GM12878 (cell line): ENCODE data around the gene PADI3. TPM values are rescaled to one million over a fixed set of nuclear protein-coding genes. Genes with fewer than 3 reads are reported as not detected.

Source experiments
- ATAC-seq: fragments of 200-7000 bp; cut with Tn5 transposase; 3 replicates; pipeline ENCODE4 v1.9.1; 2020; ENCODE audit warnings: mild to moderate bottlenecking, moderate library complexity
- BruUV-seq: library from RNA; stranded (reverse); fragments of 400-500 nt; replicated peaks from 2 replicates; lab custom pipeline; 2021; lab: Mats Ljungman, UMichigan
- CTCF ChIA-PET: fragments of 300-600 bp; sonication (Branson Sonifier 250); formaldehyde crosslinking; extraction: SDS; loops from one replicate; lab custom pipeline; 2021; ENCODE audit warnings: inconsistent platforms; lab: Yijun Ruan, JAX
- POLR2A ChIA-PET: fragments of 350-600 bp; formaldehyde crosslinking; extraction: SDS; loops from one replicate; lab custom pipeline; 2021; ENCODE audit warnings: inconsistent platforms; lab: Charles Lee
- RAD21 ChIA-PET: fragments of 300-600 bp; sonication (Branson Sonifier 250); formaldehyde crosslinking; loops from one replicate; lab custom pipeline; 2023; ENCODE audit warnings: antibody characterized with exemption; ENCODE audit not compliant: unreplicated experiment; lab: Charles Lee
- SMC1A ChIA-PET: fragments of 300-600 bp; sonication (Branson Sonifier 250); formaldehyde crosslinking; loops from one replicate; lab custom pipeline; 2023; ENCODE audit not compliant: unreplicated experiment, uncharacterized antibody; lab: Charles Lee
- DNase-seq: peaks from one replicate; pipeline ENCODE4 v3.0.0-alpha.2; 2011; ENCODE audit warnings: low read depth, low spot score
- FAIRE-seq: peaks from 3 replicates; lab custom pipeline; 2011; peaks lifted over from hg19 to GRCh38; lab: Jason Lieb, UNC
- H2AFZ ChIP-seq: 2 replicates; pipeline ENCODE4 v1.6.0; 2011; ENCODE audit warnings: low read depth, low read length, control low read depth; ENCODE audit not compliant: control insufficient read depth
- H3K27ac ChIP-seq: 2 replicates; pipeline ENCODE4 v1.5.1; 2011; ENCODE audit warnings: control low read depth; ENCODE audit not compliant: control insufficient read depth, insufficient read depth
- H3K27me3 ChIP-seq, 2 experiments: replicated peaks in 1 of 2; 2 replicates each; pipeline versions ENCODE4 v1.6.0 to v1.6.1; 2011; ENCODE audit warnings: low read length in 1 of 2; ENCODE audit not compliant: control insufficient read depth in 2 of 2, insufficient read depth in 2 of 2
- H3K36me3 ChIP-seq, 2 experiments: 2 replicates each; pipeline ENCODE4 v1.5.1; 2011; ENCODE audit warnings: low read length in 1 of 2; ENCODE audit not compliant: control insufficient read depth in 2 of 2, insufficient read depth in 2 of 2
- H3K4me1 ChIP-seq: 2 replicates; pipeline ENCODE4 v1.6.1; 2011; ENCODE audit warnings: mild to moderate bottlenecking, low read length, moderate library complexity, mixed read lengths; ENCODE audit not compliant: control insufficient read depth, insufficient read depth
- H3K4me2 ChIP-seq: 2 replicates; pipeline ENCODE4 v1.6.0; 2011; ENCODE audit warnings: control low read depth; ENCODE audit not compliant: control insufficient read depth, insufficient read depth
- H3K4me3 ChIP-seq: fragments of 200-600 bp; sonication (generic); 2 replicates; pipeline ENCODE4 v1.5.1; 2016
- H3K79me2 ChIP-seq: 2 replicates; pipeline ENCODE4 v1.6.0; 2011; ENCODE audit warnings: low read length; ENCODE audit not compliant: control insufficient read depth, insufficient read depth
- H3K9ac ChIP-seq: 2 replicates; pipeline ENCODE4 v1.8.0; 2011; ENCODE audit warnings: low read length, control low read depth, mixed read lengths; ENCODE audit not compliant: control insufficient read depth, insufficient read depth
- H3K9me3 ChIP-seq: replicated peaks from 3 replicates; pipeline ENCODE4 v1.5.1; 2011; ENCODE audit warnings: mild to moderate bottlenecking, low read length; ENCODE audit not compliant: control insufficient read depth, insufficient read depth
- H4K20me1 ChIP-seq: 2 replicates; pipeline ENCODE4 v1.6.0; 2011; ENCODE audit not compliant: control insufficient read depth, insufficient read depth
- CTCF ChIP-seq, 3 experiments: IDR thresholded peaks in 2 of 3; conservative IDR thresholded peaks in 1 of 3; 2 replicates each; pipeline ENCODE4 v1.5.1; 2011; ENCODE audit warnings: low read depth in 3 of 3, low read length in 3 of 3, mild to moderate bottlenecking in 3 of 3, control low read depth in 2 of 3, moderate library complexity in 2 of 3, inconsistent platforms in 1 of 3, mixed read lengths in 1 of 3; ENCODE audit not compliant: control insufficient read depth in 2 of 3, insufficient read depth in 1 of 3; ENCODE audit errors: extremely low read depth in 1 of 3
- EP300 ChIP-seq, 2 experiments: fragments of 150-350 bp in 1 of 2; IDR thresholded peaks; 2 replicates each; pipeline ENCODE4 v1.6.1; 2011 to 2012; ENCODE audit warnings: low read depth in 2 of 2, low read length in 2 of 2, borderline replicate concordance in 1 of 2, improper control_type of control experiment in 1 of 2, inconsistent platforms in 1 of 2; ENCODE audit not compliant: control insufficient read depth in 1 of 2
- HDGF ChIP-seq: fragments of 450-650 bp; IDR thresholded peaks from 2 replicates; pipeline ENCODE4 v1.6.1; 2016; ENCODE audit warnings: antibody characterized with exemption
- JUND ChIP-seq: IDR thresholded peaks from 2 replicates; pipeline ENCODE4 v1.6.1; 2012; ENCODE audit warnings: low read depth, mild to moderate bottlenecking, low read length, improper control_type of control experiment, moderate library complexity
- MTA3 ChIP-seq: IDR thresholded peaks from 2 replicates; pipeline ENCODE4 v1.6.1; 2012; ENCODE audit warnings: low read length, inconsistent platforms, borderline replicate concordance
- MYB ChIP-seq: fragments of 150-350 bp; IDR thresholded peaks from 2 replicates; pipeline ENCODE4 v1.6.1; 2014; ENCODE audit warnings: mild to moderate bottlenecking, low read depth, low read length, borderline replicate concordance
- MYC ChIP-seq: IDR thresholded peaks from 2 replicates; pipeline ENCODE4 v1.6.1; 2011; ENCODE audit warnings: mild to moderate bottlenecking, low read length, moderate library complexity, inconsistent platforms; ENCODE audit not compliant: insufficient read depth, insufficient replicate concordance, insufficient read length, severe bottlenecking
- NKRF ChIP-seq: fragments of 450-650 bp; conservative IDR thresholded peaks from 2 replicates; pipeline ENCODE4 v1.6.1; 2017; ENCODE audit warnings: mild to moderate bottlenecking, moderate library complexity
- NR2C1 ChIP-seq: fragments of 450-650 bp; IDR thresholded peaks from 2 replicates; pipeline ENCODE4 v1.6.1; 2017; ENCODE audit warnings: antibody characterized with exemption, mild to moderate bottlenecking, moderate library complexity
- RELA ChIP-seq: fragments of 450-650 bp; IDR thresholded peaks from 2 replicates; pipeline ENCODE4 v1.8.0; 2014; ENCODE audit warnings: borderline replicate concordance; ENCODE audit not compliant: partially characterized antibody
- ZNF274 ChIP-seq: IDR thresholded peaks from one replicate; pipeline ENCODE4 v1.8.0; 2011; ENCODE audit not compliant: insufficient read length, insufficient read depth
- ZSCAN29 ChIP-seq: fragments of 450-650 bp; IDR thresholded peaks from 2 replicates; pipeline ENCODE4 v1.6.1; 2017; ENCODE audit warnings: mild to moderate bottlenecking, moderate library complexity
- WGBS: methylation state at CpG from one replicate; pipeline ENCODE4 v1.1.6; 2016; ENCODE audit warnings: low lambda C conversion rate; ENCODE audit not compliant: insufficient replicate concordance, insufficient coverage; ENCODE audit errors: missing lambda C conversion rate; 5-methylcytosine and 5-hydroxymethylcytosine counted together
- in situ Hi-C: fragments of 300-500 bp; cut with MboI; formaldehyde crosslinking; loops from 9 replicates; pipeline ENCODE4 v1.14.3; 2018; ENCODE audit warnings: mixed read lengths
- intact Hi-C: fragments of 100-400 bp; cut with micrococcal nuclease; formaldehyde crosslinking; loops from one replicate; pipeline ENCODE4 v1.14.2; 2022; ENCODE audit not compliant: unreplicated experiment
- polyA plus RNA-seq, 11 experiments: library from polyadenylated mRNA; depleted of rRNA in 4 of 11; unstranded in 6 of 11; stranded (reverse) in 5 of 11; fragments of >200 nt; fragmentation: Nextera tagmentation in 4 of 11; fragmentation: Illumina TruSeq in 1 of 11; extraction: Ambion mirVana in 4 of 11; extraction: Trizol in 1 of 11; gene quantifications; 1 replicate in 1 of 11; 2 replicates in 10 of 11; pipeline versions ENCODE4 v1.2.1 to v1.2.3, GENCODE V29; 2011 to 2016; ENCODE audit warnings: inconsistent platforms in 2 of 11, missing spikeins in 2 of 11, low read depth in 1 of 11
- total RNA-seq, 4 experiments: library from RNA; depleted of rRNA in 3 of 4; stranded (reverse); fragments of >200 nt in 3 of 4; fragmentation: Illumina TruSeq in 1 of 4; extraction: Trizol in 1 of 4; gene quantifications; 2 replicates each; pipeline versions ENCODE4 v1.2.1 to v1.2.3, GENCODE V29; 2013 to 2021

PADI3 gene
- total and polyA plus RNA-seq, 10 of the 15 experiments (the other 5 are each of a cell fraction or from before 2014, with no cell fraction given), result 0.01 TPM; not detected in 9

- no peaks in the 10 kb centered on the region for H4K20me1 ChIP-seq
- TF ChIP-seq ZSCAN29, result no peak
- TF ChIP-seq MYC, result no peak
- H3K27ac ChIP-seq, result no peak overlapping the region
- no peak overlapping the region for H3K9ac ChIP-seq
- SMC1A ChIA-PET, result no interaction called here
- intact Hi-C loops (no loop called here), in situ Hi-C loops (no loop called here)
- CTCF ChIA-PET, result no interaction called here
- ATAC-seq, result no peak
- POLR2A ChIA-PET, result no interaction called here
- H2AFZ ChIP-seq, result no peak overlapping the region
- H3K4me2 ChIP-seq, result no peak overlapping the region
- no peaks in the 10 kb centered on the region; a peak in 1 of 4 replicates for H3K27me3 ChIP-seq
- RAD21 ChIA-PET, result no interaction called here
- no peaks in the 10 kb centered on the region for H3K79me2 ChIP-seq
- no peaks in the 10 kb centered on the region for H3K9me3 ChIP-seq
- FAIRE-seq, result no peak
- DNase-seq, result no peak
- no peaks in the 10 kb centered on the region for H3K36me3 ChIP-seq
- H3K4me3 ChIP-seq, result no peak overlapping the region
- no TSS peak for BruUV-seq
- WGBS, result 19% methylated on average over 6 of the region's 6 CpGs
- no peaks in the 10 kb centered on the region for H3K4me1 ChIP-seq
These were observed 69.4 kb downstream of the PADI3 start for GRCh38 chr1:17318262-17318661.

- RAD21 ChIA-PET, result no interaction called here
- H3K4me1 ChIP-seq, result no peaks in the 10 kb centered on the region
- POLR2A ChIA-PET, result no interaction called here
- FAIRE-seq (no peak), DNase-seq (no peak), ATAC-seq (no peak)
- no peaks in the 10 kb centered on the region for H3K79me2 ChIP-seq
- H3K27me3 ChIP-seq, result no peaks in the 10 kb centered on the region
- intact Hi-C loops, result no loop called here
- SMC1A ChIA-PET, result no interaction called here
- H3K4me2 ChIP-seq, result no peak overlapping the region
- no peak overlapping the region for H2AFZ ChIP-seq
- WGBS, result 56% methylated on average over 11 of the region's 11 CpGs
- no TSS peak for BruUV-seq
- H3K4me3 ChIP-seq, result no peak overlapping the region
- no peak overlapping the region for H3K9ac ChIP-seq
- H3K27ac ChIP-seq, result no peak overlapping the region
- H4K20me1 ChIP-seq, result no peaks in the 10 kb centered on the region
- no peaks in the 10 kb centered on the region for H3K9me3 ChIP-seq
- H3K36me3 ChIP-seq, result no peaks in the 10 kb centered on the region
- in situ Hi-C loops, result no loop called here
- CTCF ChIA-PET, result no interaction called here
- TF ChIP-seq NR2C1 (no peak), RELA (no peak), HDGF (no peak), MTA3 (no peak), JUND (no peak), MYB (no peak), ZNF274 (no peak), EP300 (IDR thresholded peaks at IDR 0.05; ENCODE audit: borderline replicate concordance in 1 of 2, control insufficient read depth in 1 of 2, low read depth in 2 of 2, low read length in 2 of 2) (no peak), CTCF (IDR thresholded peaks at IDR 0.05 in 2 of 3, conservative IDR thresholded peaks at IDR 0.05 in 1 of 3; ENCODE audit: control insufficient read depth in 2 of 3, extremely low read depth in 1 of 3, insufficient read depth in 1 of 3, low read depth in 3 of 3, low read length in 3 of 3) (no peak), NKRF (no peak)
These were observed 70.9 kb downstream of the PADI3 start for GRCh38 chr1:17319561-17320350.
